HepG2 (cell line): ENCODE data around the gene DDX4. TPM values are rescaled to one million over a fixed set of nuclear protein-coding genes. Genes with fewer than 3 reads are reported as not detected.

Experiments used
- FOXP1 ChIP-seq, 2 experiments: fragments of 450-650 bp in 1 of 2; IDR thresholded peaks; 2 replicates each; pipeline ENCODE4 v1.6.1; 2017 to 2018; ENCODE audit warnings: antibody characterized with exemption in 1 of 2
- MAFK ChIP-seq, 2 experiments: IDR thresholded peaks in 1 of 2; conservative IDR thresholded peaks in 1 of 2; 2 replicates each; pipeline ENCODE4 v1.6.1; 2011; ENCODE audit warnings: improper control_type of control experiment in 2 of 2, low read length in 2 of 2
- MED8 ChIP-seq: sonication (generic); formaldehyde crosslinking; IDR thresholded peaks from 2 replicates; pipeline ENCODE4 v1.8.1; 2023; ENCODE audit warnings: mild to moderate bottlenecking, missing genetic modification reagents; ENCODE audit not compliant: insufficient replicate concordance
- MTA1 ChIP-seq: sonication (generic); formaldehyde crosslinking; IDR thresholded peaks from 2 replicates; pipeline ENCODE4 v1.4.0; 2020; ENCODE audit warnings: missing genetic modification reagents, mild to moderate bottlenecking, borderline replicate concordance
- NBN ChIP-seq: fragments of 450-650 bp; conservative IDR thresholded peaks from 2 replicates; pipeline ENCODE4 v1.6.1; 2017
- PAF1 ChIP-seq: IDR thresholded peaks from 2 replicates; pipeline ENCODE4 v1.6.1; 2016; ENCODE audit warnings: missing genetic modification reagents, missing compliant biosample characterization
- RARA ChIP-seq: IDR thresholded peaks from 2 replicates; pipeline ENCODE4 v1.6.1; 2016; ENCODE audit warnings: missing genetic modification reagents, missing compliant biosample characterization
- RFX5 ChIP-seq: IDR thresholded peaks from 2 replicates; pipeline ENCODE4 v1.6.1; 2011; ENCODE audit warnings: low read depth, low read length, improper control_type of control experiment
- SETDB1 ChIP-seq: sonication (generic); formaldehyde crosslinking; IDR thresholded peaks from 2 replicates; pipeline ENCODE4 v1.5.1; 2020; ENCODE audit warnings: missing genetic modification reagents, mild to moderate bottlenecking, borderline replicate concordance
- SOX13 ChIP-seq, 3 experiments: fragments of 450-650 bp in 1 of 3; sonication (generic) in 1 of 3; formaldehyde crosslinking in 1 of 3; IDR thresholded peaks in 2 of 3; conservative IDR thresholded peaks in 1 of 3; 2 replicates each; pipeline versions ENCODE4 v1.5.0 to v1.6.1; 2016 to 2020; ENCODE audit warnings: antibody characterized with exemption in 1 of 3, mild to moderate bottlenecking in 1 of 3, missing compliant biosample characterization in 1 of 3, missing genetic modification reagents in 1 of 3, moderate library complexity in 1 of 3
- STAT5B ChIP-seq: sonication (generic); formaldehyde crosslinking; IDR thresholded peaks from 2 replicates; pipeline ENCODE4 v1.4.0; 2020; ENCODE audit warnings: missing genetic modification reagents
- ZFP1 ChIP-seq: IDR thresholded peaks from 2 replicates; pipeline ENCODE4 v1.6.1; 2016
- ZNF235 ChIP-seq: sonication (generic); formaldehyde crosslinking; IDR thresholded peaks from 2 replicates; pipeline ENCODE4 v1.8.1; 2023; ENCODE audit warnings: mild to moderate bottlenecking, missing genetic modification reagents, borderline replicate concordance
- ZNF326 ChIP-seq: sonication (generic); formaldehyde crosslinking; IDR thresholded peaks from 2 replicates; pipeline ENCODE4 v1.4.0; 2020; ENCODE audit warnings: missing genetic modification reagents, borderline replicate concordance
- ZNF33B ChIP-seq: sonication (generic); formaldehyde crosslinking; IDR thresholded peaks from 2 replicates; pipeline ENCODE4 v1.5.1; 2020; ENCODE audit warnings: mild to moderate bottlenecking, missing genetic modification reagents
- ZNF431 ChIP-seq: sonication (generic); formaldehyde crosslinking; IDR thresholded peaks from 2 replicates; pipeline ENCODE4 v1.9.0; 2022; ENCODE audit warnings: missing genetic modification reagents, low read depth, mild to moderate bottlenecking, borderline replicate concordance
- ZNF563 ChIP-seq: sonication (generic); formaldehyde crosslinking; IDR thresholded peaks from 2 replicates; pipeline ENCODE4 v1.8.0; 2022; ENCODE audit warnings: mild to moderate bottlenecking, moderate library complexity, missing genetic modification reagents
- ZNF605 ChIP-seq: sonication (generic); formaldehyde crosslinking; IDR thresholded peaks from 2 replicates; pipeline ENCODE4 v1.8.0; 2022; ENCODE audit warnings: mild to moderate bottlenecking, missing genetic modification reagents
- ZNF629 ChIP-seq: sonication (generic); formaldehyde crosslinking; conservative IDR thresholded peaks from 2 replicates; pipeline ENCODE4 v1.5.0; 2020; ENCODE audit warnings: missing genetic modification reagents
- ZNF644 ChIP-seq: IDR thresholded peaks from 2 replicates; pipeline ENCODE4 v1.6.1; 2016; ENCODE audit warnings: low read depth
- polyA plus RNA-seq, 8 experiments: library from polyadenylated mRNA; depleted of rRNA in 3 of 8; stranded (reverse) in 7 of 8; unstranded in 1 of 8; fragments of >200 nt; fragmentation: Illumina TruSeq in 4 of 8; extraction: Trizol in 4 of 8; gene quantifications; 2 replicates each; pipeline versions ENCODE4 v1.2.1 to v1.2.3, GENCODE V29; 2011 to 2016; ENCODE audit warnings: low read depth in 4 of 8, missing spikeins in 1 of 8, mixed read lengths in 1 of 8; ENCODE audit not compliant: insufficient read depth in 1 of 8
- total RNA-seq, 5 experiments: library from RNA; depleted of rRNA; stranded (reverse); fragments of >200 nt; fragmentation: Illumina TruSeq; extraction: Trizol; gene quantifications; 2 replicates each; pipeline ENCODE4 v1.2.3, GENCODE V29; 2016; ENCODE audit warnings: low read depth in 1 of 5
- TF ChIP-seq, protein P1 (sequence below): sonication (generic); formaldehyde crosslinking; conservative IDR thresholded peaks from 2 replicates; pipeline ENCODE4 v1.8.0; 2022; ENCODE audit warnings: low read depth, missing genetic modification reagents
- TF ChIP-seq, protein P2 (sequence below): sonication (generic); formaldehyde crosslinking; IDR thresholded peaks from 2 replicates; pipeline ENCODE4 v1.5.0; 2020; ENCODE audit warnings: mild to moderate bottlenecking, missing genetic modification reagents, borderline replicate concordance
- TF ChIP-seq, protein P3 (sequence below): sonication (generic); formaldehyde crosslinking; IDR thresholded peaks from 2 replicates; pipeline ENCODE4 v1.4.0; 2020; ENCODE audit warnings: missing genetic modification reagents, borderline replicate concordance
- TF ChIP-seq, protein P4 (sequence below): IDR thresholded peaks from 2 replicates; pipeline ENCODE4 v1.6.1; 2016; ENCODE audit warnings: low read depth, borderline replicate concordance

Gene DDX4
- total and polyA plus RNA-seq, 2 of the 13 experiments (the other 11 are each of a cell fraction or from before 2014, with no cell fraction given): 0.05 TPM; not detected in 1

DNA sequence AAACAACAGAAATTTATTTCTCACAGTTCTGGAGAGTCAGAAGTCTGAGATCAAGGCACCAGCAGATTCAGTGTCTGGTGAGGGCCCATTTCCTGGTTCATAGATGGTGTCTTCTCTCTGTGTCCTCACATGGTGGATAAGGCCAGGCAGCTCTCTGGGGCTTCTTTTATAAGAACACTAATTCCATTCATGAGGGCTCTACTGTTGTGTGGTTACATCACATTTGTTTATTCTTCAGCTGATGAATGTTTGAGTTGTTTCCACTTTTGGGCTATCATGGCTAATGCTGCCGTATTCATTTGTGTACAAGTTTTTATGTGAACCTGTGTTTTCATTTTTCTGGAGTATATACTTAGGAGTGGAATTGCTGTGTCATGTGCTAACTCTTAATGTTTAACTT, 35.2 kb downstream of the DDX4 start (continued):
- TF ChIP-seq FOXP1 (IDR thresholded peaks at IDR 0.05) (no peak), FOXP1 (CRISPR knock-in tag; IDR thresholded peaks at IDR 0.05) (peak; percentile 30; the same call in 1 of the 2 replicates), ZNF563 (CRISPR knock-in tag) (no peak), SOX13 (IDR thresholded peaks at IDR 0.05) (no peak), SOX13 (CRISPR knock-in tag; conservative IDR thresholded peaks at IDR 0.05 in 1 of 2, IDR thresholded peaks at IDR 0.05 in 1 of 2) (peak in 1 of 2 experiments; percentile 27; a peak in 1 of 4 replicates), SETDB1 (no peak), NBN (no peak), ZNF235 (CRISPR knock-in tag) (no peak), ZNF605 (CRISPR knock-in tag) (no peak), ZNF644 (CRISPR knock-in tag) (peak; percentile 60; the same call in 1 of the 2 replicates), ZNF33B (no peak), MED8 (no peak), STAT5B (CRISPR knock-in tag) (no peak), MAFK (conservative IDR thresholded peaks at IDR 0.05 in 1 of 2, IDR thresholded peaks at IDR 0.05 in 1 of 2; ENCODE audit: low read length in 2 of 2) (no peak), PAF1 (no peak), MTA1 (no peak), ZFP1 (no peak), ZNF629 (CRISPR knock-in tag) (0 out of 2 replicates have a peak, but pooled peaks have one; percentile 18), RFX5 (no peak), ZNF326 (CRISPR knock-in tag) (no peak), ZNF431 (CRISPR knock-in tag) (no peak), RARA (CRISPR knock-in tag) (no peak)
- TF ChIP-seq, protein P1, sequence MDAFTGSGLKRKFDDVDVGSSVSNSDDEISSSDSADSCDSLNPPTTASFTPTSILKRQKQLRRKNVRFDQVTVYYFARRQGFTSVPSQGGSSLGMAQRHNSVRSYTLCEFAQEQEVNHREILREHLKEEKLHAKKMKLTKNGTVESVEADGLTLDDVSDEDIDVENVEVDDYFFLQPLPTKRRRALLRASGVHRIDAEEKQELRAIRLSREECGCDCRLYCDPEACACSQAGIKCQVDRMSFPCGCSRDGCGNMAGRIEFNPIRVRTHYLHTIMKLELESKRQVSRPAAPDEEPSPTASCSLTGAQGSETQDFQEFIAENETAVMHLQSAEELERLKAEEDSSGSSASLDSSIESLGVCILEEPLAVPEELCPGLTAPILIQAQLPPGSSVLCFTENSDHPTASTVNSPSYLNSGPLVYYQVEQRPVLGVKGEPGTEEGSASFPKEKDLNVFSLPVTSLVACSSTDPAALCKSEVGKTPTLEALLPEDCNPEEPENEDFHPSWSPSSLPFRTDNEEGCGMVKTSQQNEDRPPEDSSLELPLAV: no peak
- TF ChIP-seq, protein P2, sequence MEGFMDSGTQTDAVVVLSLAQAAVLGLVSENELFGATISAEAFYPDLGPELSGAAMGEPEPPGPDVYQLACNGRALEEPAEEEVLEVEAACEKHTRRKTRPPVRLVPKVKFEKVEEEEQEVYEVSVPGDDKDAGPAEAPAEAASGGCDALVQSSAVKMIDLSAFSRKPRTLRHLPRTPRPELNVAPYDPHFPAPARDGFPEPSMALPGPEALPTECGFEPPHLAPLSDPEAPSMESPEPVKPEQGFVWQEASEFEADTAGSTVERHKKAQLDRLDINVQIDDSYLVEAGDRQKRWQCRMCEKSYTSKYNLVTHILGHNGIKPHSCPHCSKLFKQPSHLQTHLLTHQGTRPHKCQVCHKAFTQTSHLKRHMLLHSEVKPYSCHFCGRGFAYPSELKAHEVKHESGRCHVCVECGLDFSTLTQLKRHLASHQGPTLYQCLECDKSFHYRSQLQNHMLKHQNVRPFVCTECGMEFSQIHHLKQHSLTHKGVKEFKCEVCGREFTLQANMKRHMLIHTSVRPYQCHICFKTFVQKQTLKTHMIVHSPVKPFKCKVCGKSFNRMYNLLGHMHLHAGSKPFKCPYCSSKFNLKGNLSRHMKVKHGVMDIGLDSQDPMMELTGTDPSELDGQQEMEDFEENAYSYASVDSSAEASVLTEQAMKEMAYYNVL: no peak
- TF ChIP-seq, protein P3, sequence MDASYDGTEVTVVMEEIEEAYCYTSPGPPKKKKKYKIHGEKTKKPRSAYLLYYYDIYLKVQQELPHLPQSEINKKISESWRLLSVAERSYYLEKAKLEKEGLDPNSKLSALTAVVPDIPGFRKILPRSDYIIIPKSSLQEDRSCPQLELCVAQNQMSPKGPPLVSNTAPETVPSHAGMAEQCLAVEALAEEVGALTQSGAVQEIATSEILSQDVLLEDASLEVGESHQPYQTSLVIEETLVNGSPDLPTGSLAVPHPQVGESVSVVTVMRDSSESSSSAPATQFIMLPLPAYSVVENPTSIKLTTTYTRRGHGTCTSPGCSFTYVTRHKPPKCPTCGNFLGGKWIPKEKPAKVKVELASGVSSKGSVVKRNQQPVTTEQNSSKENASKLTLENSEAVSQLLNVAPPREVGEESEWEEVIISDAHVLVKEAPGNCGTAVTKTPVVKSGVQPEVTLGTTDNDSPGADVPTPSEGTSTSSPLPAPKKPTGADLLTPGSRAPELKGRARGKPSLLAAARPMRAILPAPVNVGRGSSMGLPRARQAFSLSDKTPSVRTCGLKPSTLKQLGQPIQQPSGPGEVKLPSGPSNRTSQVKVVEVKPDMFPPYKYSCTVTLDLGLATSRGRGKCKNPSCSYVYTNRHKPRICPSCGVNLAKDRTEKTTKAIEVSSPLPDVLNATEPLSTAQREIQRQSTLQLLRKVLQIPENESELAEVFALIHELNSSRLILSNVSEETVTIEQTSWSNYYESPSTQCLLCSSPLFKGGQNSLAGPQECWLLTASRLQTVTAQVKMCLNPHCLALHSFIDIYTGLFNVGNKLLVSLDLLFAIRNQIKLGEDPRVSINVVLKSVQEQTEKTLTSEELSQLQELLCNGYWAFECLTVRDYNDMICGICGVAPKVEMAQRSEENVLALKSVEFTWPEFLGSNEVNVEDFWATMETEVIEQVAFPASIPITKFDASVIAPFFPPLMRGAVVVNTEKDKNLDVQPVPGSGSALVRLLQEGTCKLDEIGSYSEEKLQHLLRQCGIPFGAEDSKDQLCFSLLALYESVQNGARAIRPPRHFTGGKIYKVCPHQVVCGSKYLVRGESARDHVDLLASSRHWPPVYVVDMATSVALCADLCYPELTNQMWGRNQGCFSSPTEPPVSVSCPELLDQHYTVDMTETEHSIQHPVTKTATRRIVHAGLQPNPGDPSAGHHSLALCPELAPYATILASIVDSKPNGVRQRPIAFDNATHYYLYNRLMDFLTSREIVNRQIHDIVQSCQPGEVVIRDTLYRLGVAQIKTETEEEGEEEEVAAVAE (CRISPR knock-in tag): no peak
- TF ChIP-seq, protein P4, sequence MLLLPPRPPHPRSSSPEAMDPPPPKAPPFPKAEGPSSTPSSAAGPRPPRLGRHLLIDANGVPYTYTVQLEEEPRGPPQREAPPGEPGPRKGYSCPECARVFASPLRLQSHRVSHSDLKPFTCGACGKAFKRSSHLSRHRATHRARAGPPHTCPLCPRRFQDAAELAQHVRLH (CRISPR knock-in tag): no peak
